HT1080 (cell line): ENCODE results near the gene CERT1. TPM values are rescaled to one million over a fixed set of nuclear protein-coding genes. Genes with fewer than 3 reads are reported as not detected.
"Not testable (repeated sequence)": the region's sequence is repeated elsewhere in the genome, so short reads cannot be mapped to it uniquely, and the experiment has no call there.

Source experiments
- DNase-seq: peaks from one replicate; pipeline ENCODE4 v3.0.0-alpha.2; 2015; ENCODE audit warnings: low read depth
- polyA plus RNA-seq, 2 experiments: library from polyadenylated mRNA; depleted of rRNA; stranded (reverse); fragments of >200 nt; gene quantifications; 2 replicates each; pipeline ENCODE4 v1.2.3, GENCODE V29; 2015
- total RNA-seq: library from RNA; depleted of rRNA; stranded (reverse); fragments of >200 nt; shearing (Covaris generic); gene quantifications from 2 replicates; pipeline ENCODE4 v1.2.3, GENCODE V29; 2014; rRNA removed

CERT1 gene
- 6.2 and 8.3 TPM in 2 replicates for total RNA-seq
- polyA plus RNA-seq (2015; cell fraction: cytosol; rRNA removed): 11.8 and 15.1 TPM in 2 replicates
- 22.1 and 23.9 TPM in 2 replicates for polyA plus RNA-seq (2015; cell fraction: nucleus; rRNA removed)

- DNase-seq: peak; percentile 98
Observed at GRCh38 chr5:75511435-75512382, at the start of gene CERT1, which contains the start of gene POLK. Gene CERT1 (minus strand): TSS chr5:75511629. CDS start chr5:75511207, 422 bp downstream. Gene POLK (plus strand): TSS chr5:75511891.

GRCh38 chr5:75560655-75561054 is 49.2 kb upstream of the CERT1 start:
- DNase-seq: not testable (repeated sequence)

GRCh38 chr5:75558981-75559632 is 47.7 kb upstream of the CERT1 start:
- DNase-seq: no peak

DNA sequence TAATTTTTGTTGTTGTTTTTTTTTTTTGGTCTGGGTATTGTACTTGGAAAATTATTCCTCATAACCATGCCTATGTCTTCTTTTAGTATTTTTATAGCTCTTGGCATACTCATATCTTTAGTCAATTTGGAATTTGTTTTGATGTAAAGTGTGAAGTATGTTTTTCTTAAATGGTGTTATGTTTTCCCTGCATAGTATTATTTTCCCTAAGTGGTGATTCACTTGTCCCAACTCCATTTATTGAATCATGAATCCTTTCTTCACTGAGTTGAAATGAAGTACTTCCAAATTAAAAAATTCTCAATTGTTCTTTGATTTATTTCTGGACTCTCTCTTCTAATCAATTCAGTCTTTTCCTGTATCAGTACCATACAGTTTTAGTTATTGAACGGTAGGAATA is 46.8 kb upstream of the CERT1 start:
- no peak for DNase-seq

DNA sequence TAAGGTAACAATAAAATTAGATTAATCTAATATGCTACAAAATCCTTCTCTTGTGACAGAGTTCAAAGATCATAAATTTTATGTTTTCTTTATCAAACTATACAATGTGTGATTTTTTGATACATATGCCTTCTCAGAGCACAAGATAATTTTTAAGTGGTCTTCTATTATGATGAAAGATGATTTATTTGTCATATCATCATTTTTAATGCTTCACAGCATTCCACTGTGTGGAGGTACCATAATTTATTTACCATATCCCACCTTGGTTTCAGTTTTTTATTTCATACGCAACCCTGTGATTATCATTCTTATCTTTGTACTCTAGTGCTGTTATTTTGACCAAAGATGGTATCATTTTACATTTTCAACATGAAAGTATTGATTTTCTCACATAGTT is 41.9 kb upstream of the CERT1 start:
- no peak for DNase-seq

DNA sequence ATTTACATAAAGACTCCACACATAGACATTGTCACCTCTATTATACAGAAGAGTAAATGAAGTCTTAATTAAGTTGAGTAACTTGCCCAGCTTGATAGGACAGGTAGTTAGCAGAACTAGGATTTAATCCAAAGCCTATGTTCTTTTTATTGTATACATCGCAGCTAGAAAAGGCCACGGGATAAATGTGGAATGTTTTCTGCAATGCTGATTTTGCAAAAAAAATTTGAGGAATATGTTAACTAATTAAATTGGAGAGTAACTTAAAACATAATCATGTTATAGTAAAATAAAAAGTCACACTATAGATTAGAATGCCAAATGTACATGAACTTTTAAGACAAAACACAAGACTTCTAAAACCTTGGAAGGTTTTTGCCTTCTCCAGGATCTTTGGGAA is 41.3 kb upstream of the CERT1 start:
- no peak for DNase-seq

DNA sequence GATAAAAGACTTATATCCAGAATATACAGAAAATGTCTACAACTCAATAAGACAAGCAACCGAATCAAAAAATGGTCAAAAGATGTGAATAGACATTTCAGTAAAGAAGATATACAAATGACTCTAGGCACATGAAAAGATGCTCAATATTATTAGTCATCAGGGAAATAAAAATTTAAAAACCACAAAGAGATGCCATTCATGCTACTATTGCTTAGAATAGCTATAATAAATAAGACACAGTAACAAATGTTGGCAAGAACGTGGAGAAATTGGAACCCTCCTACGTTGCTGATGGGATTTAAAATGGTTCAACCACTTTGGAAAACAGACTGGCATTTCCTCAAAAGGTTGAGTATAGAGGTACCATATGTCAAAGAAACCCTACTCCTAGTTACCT is 40.0 kb upstream of the CERT1 start:
- no peak for DNase-seq

DNA sequence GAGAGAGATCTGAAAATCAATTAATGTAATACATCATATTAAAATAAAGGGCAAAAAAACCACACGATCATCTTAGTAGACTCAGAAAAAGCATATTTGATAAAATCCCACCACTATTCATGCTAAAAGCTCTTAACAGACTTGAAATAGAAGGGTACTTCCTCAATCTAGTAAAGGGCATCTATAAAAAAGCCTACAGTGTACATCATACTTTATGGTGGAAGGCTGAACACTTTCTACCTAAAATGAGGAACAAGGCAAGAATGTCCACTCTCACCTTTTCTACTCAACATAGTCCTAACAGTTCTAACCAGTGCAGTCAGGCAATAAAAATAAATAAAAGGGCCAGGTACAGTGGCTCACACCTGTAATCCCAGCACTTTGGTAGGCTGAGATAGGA is 39.2 kb upstream of the CERT1 start:
- no peak for DNase-seq

- DNase-seq: no peak
Observed at GRCh38 chr5:75547812-75548211, 36.4 kb upstream of the CERT1 start.

DNA sequence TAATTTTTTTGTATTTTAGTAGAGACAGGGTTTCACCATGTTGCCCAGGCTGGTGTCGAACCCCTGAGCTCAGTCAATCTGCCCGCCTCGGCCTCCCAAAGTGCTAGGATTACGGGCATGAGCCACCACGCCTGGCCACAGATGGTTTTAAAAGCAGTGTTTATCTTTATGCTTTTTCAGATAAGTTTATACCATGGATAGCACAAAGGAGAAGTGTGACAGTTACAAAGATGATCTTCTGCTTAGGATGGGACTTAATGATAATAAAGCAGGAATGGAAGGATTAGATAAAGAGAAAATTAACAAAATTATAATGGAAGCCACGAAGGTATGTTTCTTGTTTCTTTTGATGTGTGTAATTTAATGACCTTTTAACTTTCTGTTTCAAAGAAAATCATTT is 35.4 kb upstream of the CERT1 start:
- DNase-seq: no peak

GRCh38 chr5:75545131-75545530 is 33.7 kb upstream of the CERT1 start:
- DNase-seq: no peak

GRCh38 chr5:75538211-75538610 is 26.8 kb upstream of the CERT1 start:
- DNase-seq: no peak

- DNase-seq: no peak
Observed at GRCh38 chr5:75536694-75537360, 25.4 kb upstream of the CERT1 start.

- no peak for DNase-seq
Observed at GRCh38 chr5:75536147-75536546, 24.7 kb upstream of the CERT1 start.

DNA sequence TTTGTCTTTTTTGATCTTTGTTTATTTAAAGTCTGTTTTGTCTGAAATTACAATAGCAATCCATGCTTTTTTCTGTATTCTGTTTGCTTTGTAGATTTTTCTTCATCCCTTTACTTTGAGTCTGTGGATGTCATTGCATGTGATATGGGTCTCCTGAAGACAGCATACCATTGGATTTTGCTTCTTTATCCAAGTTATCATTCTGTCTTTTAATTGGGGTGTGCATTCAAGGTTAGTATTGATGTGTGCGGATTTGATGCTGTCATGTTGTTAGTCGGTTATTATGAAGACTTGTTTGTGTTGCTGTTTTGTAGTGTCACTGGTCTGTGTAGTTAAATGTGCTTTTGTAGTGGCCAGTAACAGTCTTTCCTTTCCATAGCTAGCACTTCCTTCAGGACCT is 23.3 kb upstream of the CERT1 start:
- DNase-seq: no peak

DNA sequence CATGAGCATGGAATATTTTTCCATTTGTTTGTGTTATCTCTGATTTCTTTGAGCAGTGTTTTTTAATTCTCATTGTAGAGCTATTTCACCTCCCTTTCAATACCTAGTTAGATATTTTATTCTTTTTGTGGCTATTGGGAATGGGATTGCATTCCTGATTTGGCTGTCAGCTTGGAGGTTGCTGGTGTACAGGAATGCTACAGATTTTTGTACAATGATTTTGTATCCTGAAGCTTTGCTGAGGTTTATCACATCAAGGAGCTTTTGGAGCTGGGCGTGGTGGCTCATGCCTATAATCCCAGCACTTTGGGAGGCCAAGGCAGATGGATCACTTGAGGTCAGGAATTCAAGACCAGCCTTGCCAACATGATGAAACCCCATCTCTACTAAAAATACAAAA is 22.3 kb upstream of the CERT1 start:
- peak; percentile 32 for DNase-seq

GRCh38 chr5:75532190-75532589 is 20.8 kb upstream of the CERT1 start:
- DNase-seq: no peak

- no peak for DNase-seq
Observed at GRCh38 chr5:75529185-75529584, 17.8 kb upstream of the CERT1 start.

- no peak for DNase-seq
Observed at GRCh38 chr5:75526070-75526469, 14.6 kb upstream of the CERT1 start.

DNA sequence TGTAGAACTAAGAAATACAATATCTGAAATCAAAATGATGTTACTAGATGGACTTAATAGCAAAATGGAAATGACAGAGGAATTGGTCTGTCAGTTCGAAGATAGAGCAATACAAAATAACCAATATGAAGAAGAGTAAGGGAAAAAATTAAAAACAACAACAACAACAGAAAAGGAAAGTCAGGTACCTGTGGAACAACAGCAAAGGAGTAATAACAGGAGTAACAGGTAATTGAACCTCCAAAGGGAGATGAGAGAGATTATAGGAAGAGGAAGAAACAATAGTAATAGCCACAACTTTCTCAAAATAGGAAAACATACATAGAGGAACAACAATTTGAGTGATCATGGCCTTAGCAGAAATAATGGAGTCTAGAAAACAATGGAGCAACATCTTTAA is 13.9 kb upstream of the CERT1 start:
- no peak for DNase-seq

DNA sequence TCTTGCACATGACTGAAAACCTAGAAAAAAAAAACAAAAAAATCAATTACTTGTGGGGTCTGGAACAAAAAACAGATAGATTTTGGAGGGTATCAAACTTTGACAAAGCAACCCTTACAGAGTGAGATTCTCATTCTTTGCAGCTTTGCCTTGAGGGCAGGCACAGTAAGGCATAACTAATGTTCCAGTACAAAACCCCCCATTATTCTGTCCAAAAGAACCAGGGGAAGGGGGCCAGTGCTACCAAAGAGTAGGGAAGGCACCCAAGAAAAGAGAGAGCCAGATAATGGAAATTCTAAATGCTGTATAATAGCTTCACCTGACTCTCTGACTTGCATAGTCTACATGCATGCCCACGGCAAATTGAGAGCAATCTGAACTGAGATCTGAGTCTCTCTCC is 13.2 kb upstream of the CERT1 start:
- no peak for DNase-seq

DNA sequence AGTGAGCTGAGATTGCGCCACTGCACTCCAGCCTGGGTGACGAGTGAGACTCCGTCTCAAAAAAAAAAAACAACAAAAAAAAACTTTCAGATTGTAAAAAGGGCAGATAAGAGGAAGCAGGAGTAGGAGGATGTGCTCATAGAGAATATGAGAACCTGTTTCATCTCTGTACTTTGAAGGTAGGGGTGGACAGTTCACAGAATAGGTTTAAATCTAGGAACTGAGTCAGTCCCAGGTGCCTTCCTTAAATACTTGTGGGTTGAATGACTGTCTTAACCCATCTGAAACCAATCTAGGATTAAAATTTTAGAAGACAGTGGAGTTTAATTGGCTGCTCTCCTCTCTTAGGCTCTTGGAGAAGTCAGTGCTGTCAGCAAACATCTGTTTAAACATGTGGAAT is 12.6 kb upstream of the CERT1 start:
- DNase-seq: no peak
